SJSA1 (cell line): ENCODE data around the gene GGA1. TPM values are rescaled to one million over a fixed set of nuclear protein-coding genes. Genes with fewer than 3 reads are reported as not detected.

ENCODE experiments used
- DNase-seq, 2 experiments: peaks; one replicate each; pipeline ENCODE4 v3.0.0-alpha.2; 2015 to 2020; ENCODE audit warnings: low spot score in 2 of 2, low read depth in 1 of 2
- H3K27ac ChIP-seq: fragments of 250-450 bp; sonication (Bioruptor Pico); 2 replicates; pipeline ENCODE4 v1.5.1; 2020; ENCODE audit warnings: mild to moderate bottlenecking, moderate library complexity
- H3K27me3 ChIP-seq: fragments of 250-450 bp; sonication (Bioruptor Pico); replicated peaks from 2 replicates; pipeline ENCODE4 v1.5.1; 2020; ENCODE audit warnings: mild to moderate bottlenecking, moderate library complexity
- H3K36me3 ChIP-seq: fragments of 250-450 bp; sonication (Bioruptor Pico); 2 replicates; pipeline ENCODE4 v1.5.1; 2020; ENCODE audit warnings: mild to moderate bottlenecking
- H3K4me1 ChIP-seq: fragments of 250-450 bp; sonication (Bioruptor Pico); replicated peaks from 2 replicates; pipeline ENCODE4 v1.6.1; 2021; ENCODE audit warnings: mild to moderate bottlenecking
- H3K4me3 ChIP-seq: fragments of 250-450 bp; sonication (Bioruptor Pico); 2 replicates; pipeline ENCODE4 v1.5.1; 2020; ENCODE audit warnings: mild to moderate bottlenecking
- H3K9me3 ChIP-seq: fragments of 250-450 bp; sonication (Bioruptor Pico); replicated peaks from 2 replicates; pipeline ENCODE4 v1.5.1; 2020; ENCODE audit warnings: mild to moderate bottlenecking
- total RNA-seq: library from RNA; depleted of rRNA; stranded (reverse); fragments of >200 nt; shearing (Covaris generic); gene quantifications from 2 replicates; pipeline ENCODE4 v1.2.3, GENCODE V29; 2014; rRNA removed

GGA1 gene
- total RNA-seq, 1 experiment from 2014 or later: 34.9 TPM

GRCh38 chr22:37677493-37677974 lies 68.9 kb downstream of the GGA1 start:
- H3K4me1 ChIP-seq: peaks cover 35% of the 10 kb centered on the region
- H3K4me3 ChIP-seq: peak overlapping the region; percentile 68
- H3K9me3 ChIP-seq: no peaks in the 10 kb centered on the region
- no peaks in the 10 kb centered on the region for H3K27me3 ChIP-seq
- no peak overlapping the region for H3K27ac ChIP-seq
- peaks cover 52% of the 10 kb centered on the region for H3K36me3 ChIP-seq
- DNase-seq: no peak

DNA sequence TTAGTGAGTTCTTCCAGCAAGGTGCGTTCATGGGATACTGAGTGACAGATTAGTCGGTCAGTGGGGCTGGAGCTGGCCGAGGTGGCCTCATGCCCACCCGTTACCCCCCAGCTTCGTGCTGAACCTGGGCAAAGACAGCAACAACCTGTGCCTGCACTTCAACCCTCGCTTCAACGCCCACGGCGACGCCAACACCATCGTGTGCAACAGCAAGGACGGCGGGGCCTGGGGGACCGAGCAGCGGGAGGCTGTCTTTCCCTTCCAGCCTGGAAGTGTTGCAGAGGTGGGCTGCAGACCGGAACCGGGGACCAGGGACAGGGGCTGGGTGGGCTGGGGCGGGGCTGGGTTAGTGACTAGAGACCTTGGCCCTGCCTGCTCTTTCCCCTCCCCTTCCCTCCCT lies 69.7 kb downstream of the GGA1 start:
- no peaks in the 10 kb centered on the region for H3K27me3 ChIP-seq
- peaks cover 35% of the 10 kb centered on the region for H3K4me1 ChIP-seq
- no peak for DNase-seq
- peaks cover 52% of the 10 kb centered on the region for H3K36me3 ChIP-seq
- H3K9me3 ChIP-seq: no peaks in the 10 kb centered on the region
- peak overlapping the region; percentile 68; the same call in 1 of the 2 replicates for H3K4me3 ChIP-seq
- H3K27ac ChIP-seq: no peak overlapping the region

DNA sequence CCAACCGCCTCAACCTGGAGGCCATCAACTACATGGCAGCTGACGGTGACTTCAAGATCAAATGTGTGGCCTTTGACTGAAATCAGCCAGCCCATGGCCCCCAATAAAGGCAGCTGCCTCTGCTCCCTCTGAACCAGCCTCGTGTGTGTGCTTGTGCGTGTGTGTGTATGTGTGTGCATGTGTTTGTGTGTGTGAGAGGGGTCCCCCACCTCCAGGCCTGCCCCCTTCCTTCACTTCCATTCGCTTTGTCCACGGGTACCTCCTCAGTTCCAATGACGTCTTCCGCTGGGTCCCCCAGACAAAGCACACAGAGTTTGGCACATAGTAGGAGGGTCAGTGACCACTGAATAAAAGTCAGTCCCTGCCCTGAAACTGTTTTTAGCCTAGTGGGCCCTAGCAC lies 71.0 kb downstream of the GGA1 start:
- H3K4me3 ChIP-seq: no peak overlapping the region
- H3K27ac ChIP-seq: no peak overlapping the region
- DNase-seq: no peak
- H3K36me3 ChIP-seq: peaks cover 52% of the 10 kb centered on the region
- no peaks in the 10 kb centered on the region for H3K27me3 ChIP-seq
- H3K4me1 ChIP-seq: peaks cover 28% of the 10 kb centered on the region
- no peaks in the 10 kb centered on the region for H3K9me3 ChIP-seq

- Histone ChIP-seq H3K27me3 (no peaks in the 10 kb centered on the region), H3K4me1 (peaks cover 22% of the 10 kb centered on the region), H3K9me3 (no peaks in the 10 kb centered on the region), H3K36me3 (peaks cover 52% of the 10 kb centered on the region), H3K4me3 (no peak overlapping the region), H3K27ac (no peak overlapping the region)
- DNase-seq: no peak
These were observed 71.7 kb downstream of the GGA1 start for GRCh38 chr22:37680191-37680851.

DNA sequence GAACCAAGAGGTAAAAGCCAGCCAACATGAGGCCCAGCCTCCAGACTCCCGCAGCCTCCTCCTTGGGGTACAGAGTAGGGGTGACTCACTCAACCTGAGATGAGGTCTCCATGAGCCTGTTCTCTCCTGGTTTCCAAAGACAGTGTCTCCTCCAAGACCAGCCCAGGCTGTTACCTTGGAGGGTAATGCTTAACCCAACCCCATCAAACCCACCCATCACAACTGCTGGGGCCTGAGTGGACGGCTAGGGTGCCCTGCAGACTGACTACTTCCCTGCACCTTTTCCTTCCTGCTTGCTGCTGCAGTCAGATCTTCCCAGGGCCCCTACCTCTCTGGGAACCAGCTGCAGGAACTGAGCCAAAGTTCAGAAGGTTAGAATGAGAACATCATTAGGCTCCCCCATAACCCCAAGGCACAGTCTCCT lies 72.4 kb downstream of the GGA1 start:
- no peak overlapping the region for H3K4me3 ChIP-seq
- H3K9me3 ChIP-seq: no peaks in the 10 kb centered on the region
- H3K27ac ChIP-seq: no peak overlapping the region
- H3K36me3 ChIP-seq: peaks cover 48% of the 10 kb centered on the region
- no peaks in the 10 kb centered on the region for H3K27me3 ChIP-seq
- peaks cover 25% of the 10 kb centered on the region for H3K4me1 ChIP-seq
- DNase-seq: peak in 1 of 2 experiments; percentile 38

- no peaks in the 10 kb centered on the region for H3K27me3 ChIP-seq
- peaks cover 43% of the 10 kb centered on the region for H3K36me3 ChIP-seq
- DNase-seq: peak; percentile 69 to 83
- H3K9me3 ChIP-seq: no peaks in the 10 kb centered on the region
- no peak overlapping the region for H3K27ac ChIP-seq
- H3K4me3 ChIP-seq: no peak overlapping the region
- peaks cover 26% of the 10 kb centered on the region for H3K4me1 ChIP-seq
These were observed 73.0 kb downstream of the GGA1 start for GRCh38 chr22:37681556-37682049.

Other genes starting within 250 kb of the GGA1 start
- gene ELFN2, start 181.4 kb upstream of the GGA1 start, total RNA-seq: 0.11 TPM in 1 of 2 replicates, not detected in the other
- gene MFNG, start 122.5 kb upstream of the GGA1 start, total RNA-seq: not detected in 2 replicates
- 14.6 and 40.7 TPM in 2 replicates for gene CARD10, start 89.4 kb upstream of the GGA1 start, total RNA-seq
- 21.5 and 22.3 TPM in 2 replicates for gene CDC42EP1, start 48.4 kb upstream of the GGA1 start, total RNA-seq
- not detected in 2 replicates for gene LGALS2, start 28.7 kb upstream of the GGA1 start, total RNA-seq
- gene SH3BP1, start 30.8 kb downstream of the GGA1 start, total RNA-seq: 8.2 and 13.6 TPM in 2 replicates
- 47.1 and 47.7 TPM in 2 replicates for gene PDXP, start 49.9 kb downstream of the GGA1 start, total RNA-seq
- gene LGALS1, start 66.8 kb downstream of the GGA1 start, total RNA-seq: 5,490 and 8,922 TPM in 2 replicates
- 32.1 and 38.0 TPM in 2 replicates for gene NOL12, start 77.5 kb downstream of the GGA1 start, total RNA-seq
- 90.4 and 92.5 TPM in 2 replicates for gene TRIOBP, start 88.2 kb downstream of the GGA1 start, total RNA-seq
- 54.7 and 60.9 TPM in 2 replicates for gene GCAT, start 199.1 kb downstream of the GGA1 start, total RNA-seq
- not detected in 2 replicates for gene GALR3, start 214.5 kb downstream of the GGA1 start, total RNA-seq
- 43.8 and 71.2 TPM in 2 replicates for gene ANKRD54, start 235.5 kb downstream of the GGA1 start, total RNA-seq
- 204 and 252 TPM in 2 replicates for gene EIF3L, start 240.6 kb downstream of the GGA1 start, total RNA-seq